Esophagus (tissue), 2 donors: Measurements from ENCODE around the gene SEMA7A. TPM values are rescaled to one million over a fixed set of nuclear protein-coding genes. Genes with fewer than 3 reads are reported as not detected.

Source experiments
- H3K27ac ChIP-seq, 2 donors: one replicate each; pipeline ENCODE4 v1.5.1; 2013; ENCODE audit warnings: low read depth in 2 of 2, mild to moderate bottlenecking in 2 of 2, inconsistent platforms in 1 of 2, low read length in 1 of 2, moderate library complexity in 1 of 2
- H3K27me3 ChIP-seq, 2 donors: one replicate each; pipeline ENCODE4 v1.6.1; 2013; ENCODE audit warnings: low read length in 2 of 2, control low read depth in 1 of 2, mild to moderate bottlenecking in 1 of 2; ENCODE audit not compliant: insufficient read depth in 2 of 2, control insufficient read depth in 1 of 2
- H3K36me3 ChIP-seq, 2 donors: one replicate each; pipeline ENCODE4 v1.6.1; 2013; ENCODE audit warnings: low read length in 1 of 2; ENCODE audit not compliant: control insufficient read depth in 2 of 2, insufficient read depth in 2 of 2
- H3K4me1 ChIP-seq, 2 donors: one replicate each; pipeline ENCODE4 v1.6.1; 2013; ENCODE audit warnings: low read length in 1 of 2; ENCODE audit not compliant: control insufficient read depth in 2 of 2, insufficient read depth in 2 of 2
- H3K4me3 ChIP-seq, 2 donors: one replicate each; pipeline ENCODE4 v1.5.1; 2013; ENCODE audit warnings: low read length in 2 of 2, mild to moderate bottlenecking in 2 of 2, low read depth in 1 of 2, moderate library complexity in 1 of 2
- H3K9me3 ChIP-seq, 2 donors: one replicate each; pipeline ENCODE4 v1.6.1; 2013; ENCODE audit warnings: mild to moderate bottlenecking in 2 of 2, low read depth in 1 of 2, low read length in 1 of 2, moderate library complexity in 1 of 2; ENCODE audit not compliant: control insufficient read depth in 2 of 2, insufficient read depth in 1 of 2
- WGBS, 2 donors: extraction: QIAGEN DNeasy Blood & Tissue Kit; methylation state at CpG; one replicate each; pipeline ENCODE4 v1.1.7; 2013; 5-methylcytosine and 5-hydroxymethylcytosine counted together
- polyA plus RNA-seq, 2 donors: library from polyadenylated mRNA; stranded (reverse); fragments of 200-250 nt; gene quantifications; one replicate each; pipeline ENCODE4 v1.2.3, GENCODE V29; 2013
- donor health status: healthy with polysubstance abuse.
- donor health status: Bipolar disorder and iron deficiency.

Gene SEMA7A
- polyA plus RNA-seq, 2 donors = 2.2 to 9.6 TPM

DNA sequence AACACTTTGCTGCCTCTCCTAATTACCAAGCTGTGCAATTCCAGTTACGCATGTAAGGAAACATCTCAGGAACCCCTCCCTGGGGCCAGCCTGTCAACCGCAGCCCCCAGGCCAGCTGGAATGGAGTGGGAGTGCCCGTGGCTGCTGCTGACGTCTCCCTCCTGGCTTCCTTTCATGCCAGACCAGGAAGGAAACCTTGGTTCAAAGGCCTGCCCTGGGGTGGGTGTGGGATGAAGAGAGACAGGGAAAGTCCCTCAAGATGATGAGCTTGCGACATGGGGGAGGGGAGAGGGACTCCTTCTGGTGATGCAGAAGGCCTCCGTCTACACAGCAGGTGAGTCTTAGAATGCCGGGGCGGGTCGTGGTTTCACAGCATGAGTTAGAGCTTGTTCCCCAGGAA lies 54.9 kb downstream of the SEMA7A start:
- Histone ChIP-seq H3K4me1 (peaks cover 0 to 5% of the 10 kb centered on the region in 2 donors), H3K4me3 (no peak overlapping the region), H3K27ac (no peak overlapping the region), H3K9me3 (no peaks in the 10 kb centered on the region), H3K27me3 (no peaks in the 10 kb centered on the region), H3K36me3 (no peaks in the 10 kb centered on the region)
- 27 to 32% methylated on average over 9 of the region's 9 CpGs for WGBS, 2 donors

DNA sequence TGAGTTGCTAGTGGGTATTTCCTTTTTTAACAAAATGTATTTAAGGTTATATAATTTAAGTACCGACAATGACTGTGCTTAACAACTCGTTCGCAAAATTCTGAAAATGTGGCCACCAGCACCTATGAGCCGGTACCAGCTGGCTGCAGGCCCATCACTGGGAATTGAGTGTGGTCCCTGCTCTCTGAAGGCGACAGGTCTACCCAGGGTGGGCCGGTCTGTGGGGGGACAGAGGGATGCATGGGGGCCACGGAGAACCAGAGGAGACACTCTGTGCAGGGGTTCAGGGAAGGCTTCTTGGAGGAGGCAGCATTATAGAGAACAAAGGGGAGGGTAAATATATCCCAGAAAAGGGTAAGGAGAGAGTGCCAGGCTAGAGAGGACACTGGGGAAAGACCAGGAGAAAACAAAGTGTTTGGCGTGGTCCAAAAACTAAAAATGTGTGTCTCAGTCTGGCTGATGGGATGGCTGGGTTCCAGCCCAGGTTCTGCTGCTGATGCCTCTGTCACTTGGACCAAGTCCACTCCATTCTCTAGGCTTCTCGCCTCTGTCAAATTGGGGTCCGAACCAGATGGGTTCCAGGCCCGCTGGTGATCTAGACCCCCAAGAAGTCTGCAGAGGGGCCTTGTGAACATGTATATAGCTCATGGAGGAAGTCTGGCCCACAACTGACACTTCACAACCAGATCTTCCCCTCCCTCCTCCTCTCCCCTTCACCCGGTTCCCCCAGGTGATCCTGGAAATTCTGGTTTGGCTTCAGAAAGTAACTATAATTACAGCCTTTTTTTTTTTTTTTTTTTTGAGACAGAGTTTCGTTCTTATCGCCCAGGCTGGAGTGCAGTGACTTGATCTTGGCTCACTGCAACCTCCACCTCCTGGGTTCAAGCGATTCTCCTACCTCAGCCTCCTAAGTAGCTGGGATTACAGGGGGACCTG lies 55.7 kb downstream of the SEMA7A start:
- no peak overlapping the region for H3K4me3 ChIP-seq
- H3K9me3 ChIP-seq = no peaks in the 10 kb centered on the region
- no peaks in the 10 kb centered on the region for H3K36me3 ChIP-seq
- no peak overlapping the region for H3K27ac ChIP-seq
- WGBS, 2 donors = 70 to 76% methylated on average over 15 of the region's 15 CpGs
- H3K27me3 ChIP-seq = no peaks in the 10 kb centered on the region
- H3K4me1 ChIP-seq = peaks cover 0 to 5% of the 10 kb centered on the region in 2 donors

- no peaks in the 10 kb centered on the region for H3K9me3 ChIP-seq
- H3K36me3 ChIP-seq = no peaks in the 10 kb centered on the region
- H3K27ac ChIP-seq = no peak overlapping the region
- no peaks in the 10 kb centered on the region for H3K27me3 ChIP-seq
- peaks cover 0 to 5% of the 10 kb centered on the region in 2 donors for H3K4me1 ChIP-seq
- no peak overlapping the region for H3K4me3 ChIP-seq
- 74 to 75% methylated on average over 6 of the region's 6 CpGs for WGBS, 2 donors
These were observed 56.8 kb downstream of the SEMA7A start for GRCh38 chr15:74376825-74377581.

- H3K4me1 ChIP-seq = peaks cover 0 to 5% of the 10 kb centered on the region in 2 donors
- no peaks in the 10 kb centered on the region for H3K27me3 ChIP-seq
- no peak overlapping the region for H3K27ac ChIP-seq
- H3K9me3 ChIP-seq = no peaks in the 10 kb centered on the region
- no peaks in the 10 kb centered on the region for H3K36me3 ChIP-seq
- WGBS, 2 donors = 71 to 76% methylated on average over 1 of the region's 1 CpG
- H3K4me3 ChIP-seq = no peak overlapping the region
These were observed 57.5 kb downstream of the SEMA7A start for GRCh38 chr15:74376226-74376625.

GRCh38 chr15:74375303-74375693 lies 58.5 kb downstream of the SEMA7A start:
- Histone ChIP-seq H3K9me3 (no peaks in the 10 kb centered on the region), H3K36me3 (no peaks in the 10 kb centered on the region), H3K27me3 (no peaks in the 10 kb centered on the region), H3K4me1 (peaks cover 0 to 5% of the 10 kb centered on the region in 2 donors), H3K27ac (no peak overlapping the region), H3K4me3 (no peak overlapping the region)
- 13 to 16% methylated on average over 9 of the region's 9 CpGs for WGBS, 2 donors

GRCh38 chr15:74374648-74375302 lies 59.0 kb downstream of the SEMA7A start:
- Histone ChIP-seq H3K9me3 (no peaks in the 10 kb centered on the region), H3K4me1 (peaks cover 0 to 5% of the 10 kb centered on the region in 2 donors), H3K4me3 (no peak overlapping the region), H3K27ac (no peak overlapping the region), H3K36me3 (no peaks in the 10 kb centered on the region), H3K27me3 (no peaks in the 10 kb centered on the region)
- 22% methylated on average over 11 of the region's 11 CpGs for WGBS, 2 donors

GRCh38 chr15:74373731-74374647 lies 59.8 kb downstream of the SEMA7A start:
- Histone ChIP-seq H3K4me3 (peak overlapping the region; percentile 31 to 50), H3K27ac (no peak overlapping the region), H3K27me3 (no peaks in the 10 kb centered on the region), H3K36me3 (no peaks in the 10 kb centered on the region), H3K4me1 (peaks cover 0 to 5% of the 10 kb centered on the region in 2 donors), H3K9me3 (no peaks in the 10 kb centered on the region)
- 0 to 1% methylated on average over 62 of the region's 62 CpGs for WGBS, 2 donors

DNA sequence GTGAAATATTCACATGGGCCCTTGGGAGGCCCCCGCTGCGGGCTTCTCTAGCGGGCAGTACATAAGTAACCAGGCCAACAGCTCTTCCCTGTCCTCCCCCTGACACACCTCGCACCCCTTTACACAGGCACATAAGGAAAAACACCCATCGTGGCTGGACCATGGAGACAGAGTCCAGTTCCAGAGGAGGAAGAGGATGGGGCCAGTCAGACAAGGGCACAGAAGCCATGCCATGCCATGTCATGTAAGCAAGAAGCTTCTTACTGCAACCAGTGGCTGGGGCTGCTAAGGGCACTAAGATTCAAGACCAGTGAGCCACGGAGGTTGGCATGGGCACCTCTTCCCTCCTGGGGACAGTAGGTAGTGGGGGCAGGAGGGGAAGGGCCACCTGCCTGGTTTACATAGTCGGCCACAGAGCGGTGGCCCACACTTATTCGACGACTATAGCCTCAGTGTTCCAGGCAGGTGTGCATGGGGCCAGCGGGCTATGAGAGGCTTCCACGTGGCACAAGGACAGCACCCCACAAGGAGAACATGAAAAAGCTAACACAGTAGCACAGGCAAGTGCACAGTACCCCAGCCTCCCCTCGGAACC lies 60.6 kb downstream of the SEMA7A start:
- 49 to 57% methylated on average over 13 of the region's 13 CpGs for WGBS, 2 donors
- Histone ChIP-seq H3K4me3 (no peak overlapping the region), H3K36me3 (no peaks in the 10 kb centered on the region), H3K27ac (no peak overlapping the region), H3K9me3 (no peaks in the 10 kb centered on the region), H3K4me1 (peaks cover 0 to 5% of the 10 kb centered on the region in 2 donors), H3K27me3 (no peaks in the 10 kb centered on the region)
